Stimulated activated CD4-positive, alpha-beta T cell treated with anti-CD3 and anti-CD28 coated beads, TNF-alpha, amount 100 ng/mL, for 24 hours (primary cell): ENCODE measurements around the gene RNPS1.
"Not testable (repeated sequence)": the region's sequence is repeated elsewhere in the genome, so short reads cannot be mapped to it uniquely, and the experiment has no call there.

Source experiments
- DNase-seq, 3 experiments: peaks; one replicate each; pipeline ENCODE4 v3.0.0-alpha.2; 2020; ENCODE audit warnings: low read depth in 3 of 3

RNPS1 gene

DNA sequence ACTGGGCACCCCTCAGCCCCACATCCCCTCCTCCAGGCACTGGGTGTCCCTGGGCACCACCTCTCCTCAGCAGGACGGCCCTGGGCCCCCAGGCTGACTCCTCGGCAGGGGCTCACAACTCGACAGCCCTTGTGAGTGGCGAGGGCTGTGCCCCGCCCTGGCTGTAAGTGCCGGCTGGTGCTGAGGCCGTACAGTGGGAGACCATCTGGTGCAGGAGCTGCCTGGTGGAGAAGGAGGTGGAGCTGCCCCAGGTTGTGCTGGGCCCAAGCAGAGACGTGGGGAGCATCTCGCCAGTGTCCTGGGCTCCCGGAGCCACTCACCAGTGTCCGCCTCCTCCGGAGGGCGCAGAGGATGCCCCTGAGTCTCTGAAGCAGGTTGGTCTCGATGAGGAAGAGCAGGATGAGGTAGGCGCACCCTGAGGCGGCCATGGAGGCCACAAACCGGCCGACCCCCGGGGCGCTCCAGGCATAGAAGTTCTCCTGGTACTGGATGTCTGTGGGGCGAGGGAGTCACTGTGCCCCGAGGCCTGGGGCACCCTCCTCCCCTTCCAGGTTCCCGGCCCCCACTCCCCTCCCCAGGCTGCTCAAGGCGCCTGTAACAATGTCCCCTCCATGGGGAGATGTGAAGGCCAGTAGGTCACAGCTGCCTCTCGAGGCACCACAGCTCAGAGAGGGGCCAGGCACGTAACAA, 15.1 kb upstream of the RNPS1 start:
- DNase-seq, result no peak

GRCh38 chr16:2282262-2282661, 14.3 kb upstream of the RNPS1 start:
- DNase-seq, result no peak

GRCh38 chr16:2280981-2281542, 13.1 kb upstream of the RNPS1 start:
- DNase-seq, result no peak

DNA sequence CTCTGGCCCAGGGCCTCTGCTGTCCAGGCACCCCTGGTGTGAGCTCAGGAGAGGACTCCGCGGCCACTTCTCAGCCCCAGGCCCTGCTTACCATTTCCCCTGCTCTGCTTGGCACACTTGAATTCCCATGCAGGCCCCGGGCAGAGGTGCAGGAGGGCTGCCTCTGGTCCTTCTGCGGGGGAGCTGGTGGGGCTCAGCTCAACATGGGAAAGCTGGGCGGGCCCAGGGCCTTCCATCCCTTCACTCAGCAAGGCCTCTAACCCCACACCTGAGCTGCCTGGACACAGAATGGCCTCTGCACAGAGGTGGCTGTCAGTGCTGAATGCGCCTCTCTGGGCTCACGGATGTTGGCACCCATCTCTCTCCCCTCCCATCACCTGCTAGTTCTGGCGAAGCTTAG, 12.5 kb upstream of the RNPS1 start:
- DNase-seq, result no peak

GRCh38 chr16:2278956-2279800, 11.3 kb upstream of the RNPS1 start:
- no peak for DNase-seq

- no peak for DNase-seq
These were observed 10.3 kb upstream of the RNPS1 start for GRCh38 chr16:2278272-2278608.

- DNase-seq, result no peak
These were observed 9.7 kb upstream of the RNPS1 start for GRCh38 chr16:2277466-2278271.

- DNase-seq, result no peak
These were observed 8.7 kb upstream of the RNPS1 start for GRCh38 chr16:2276368-2277195.

DNA sequence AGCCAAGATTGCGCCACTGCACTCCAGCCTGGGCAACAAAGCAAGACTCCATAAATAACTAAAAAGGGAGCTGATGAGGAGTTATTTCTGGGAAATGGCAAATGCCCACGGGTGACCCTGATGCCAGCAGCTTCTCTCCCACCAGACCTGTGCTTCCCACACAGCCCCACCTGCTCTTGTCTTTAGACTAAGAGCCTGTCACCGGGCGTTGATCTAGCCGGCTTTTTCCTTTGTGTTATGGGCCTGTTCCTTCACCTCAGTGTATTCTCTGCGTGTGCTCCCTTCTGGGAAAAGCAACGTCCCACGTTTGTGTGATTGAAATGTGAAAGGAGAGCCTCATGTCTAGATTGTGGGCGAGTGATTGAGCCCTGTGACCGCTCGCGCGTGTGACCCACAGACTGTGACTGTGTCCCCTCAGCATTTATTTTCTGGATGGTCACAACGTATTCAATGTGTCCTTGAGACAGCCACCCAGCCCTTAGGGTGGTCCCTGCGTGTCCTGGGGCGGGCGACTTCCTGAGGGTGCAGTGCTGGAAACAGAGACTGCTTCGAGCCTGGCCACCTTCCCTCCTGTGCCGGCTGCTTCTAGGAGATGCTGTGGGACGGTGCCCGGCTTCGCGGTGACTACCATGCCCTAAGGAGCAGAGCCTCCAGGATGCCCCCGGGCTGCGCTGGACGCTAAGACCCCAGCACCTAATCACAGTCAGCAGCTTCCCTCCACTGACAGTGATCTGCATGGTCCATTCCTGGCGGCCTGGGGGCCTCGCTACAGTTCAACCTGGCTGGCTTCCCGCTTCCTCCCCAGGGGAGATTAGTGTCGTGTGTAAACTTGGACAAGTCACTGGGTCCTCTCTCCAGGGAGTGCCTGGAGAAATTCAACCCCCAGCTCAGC, 7.8 kb upstream of the RNPS1 start:
- DNase-seq, result no peak

DNA sequence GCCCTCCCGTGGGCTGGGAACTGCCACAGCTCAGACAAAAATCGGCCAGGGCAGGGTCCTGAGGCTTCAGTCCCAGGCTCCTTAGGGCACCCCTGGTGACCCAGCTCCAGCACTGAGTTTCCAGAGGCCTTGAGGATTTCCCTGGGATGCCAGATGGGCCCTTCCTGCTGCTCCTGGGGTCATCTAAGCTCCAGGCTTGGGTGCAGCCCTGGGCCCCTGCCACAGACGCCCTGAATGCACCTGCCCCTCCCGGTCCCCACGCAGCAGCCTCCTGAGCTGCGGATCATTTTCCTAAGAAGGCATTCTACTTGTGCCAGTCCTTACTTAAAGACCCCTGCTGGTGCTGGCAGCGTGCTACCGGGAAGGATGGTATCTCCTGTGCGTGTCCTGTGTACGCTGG, 6.0 kb upstream of the RNPS1 start:
- DNase-seq, result no peak

GRCh38 chr16:2273484-2273883, 5.6 kb upstream of the RNPS1 start:
- no peak for DNase-seq

DNA sequence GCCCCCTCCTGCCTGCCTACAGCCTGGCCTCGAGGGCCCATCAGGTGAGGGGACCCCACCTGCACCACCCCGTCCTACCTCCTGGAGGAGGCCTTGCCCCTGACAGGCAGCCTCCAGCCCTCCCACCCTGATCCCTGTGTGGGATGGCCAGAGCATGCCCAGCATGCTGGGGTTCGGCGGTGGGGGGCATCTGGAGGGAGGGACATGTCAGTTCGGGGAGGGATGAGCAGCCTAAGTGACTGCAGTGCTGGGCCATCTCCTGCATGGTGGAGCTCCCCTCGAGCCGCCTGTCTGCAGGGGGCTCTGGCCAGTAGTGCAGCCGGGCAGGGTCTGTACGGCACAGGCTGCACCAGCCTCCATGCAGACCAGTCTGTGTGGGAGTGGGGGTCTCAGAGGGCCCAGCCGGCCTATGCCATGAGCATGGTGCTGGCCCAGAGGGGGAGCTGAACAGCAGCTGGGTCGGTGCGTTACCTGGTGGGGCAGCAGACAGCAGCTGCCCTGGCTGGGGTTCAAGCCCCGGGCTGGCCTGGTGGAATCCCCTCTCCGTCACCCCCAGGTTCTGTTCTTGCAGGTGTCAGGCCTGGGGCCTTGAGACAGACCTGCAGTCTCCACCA, 4.0 kb upstream of the RNPS1 start:
- DNase-seq, result no peak

- no peak for DNase-seq
These were observed 2.9 kb upstream of the RNPS1 start for GRCh38 chr16:2270588-2271470.

GRCh38 chr16:2270070-2270462, 2.1 kb upstream of the RNPS1 start:
- DNase-seq, result no peak

DNA sequence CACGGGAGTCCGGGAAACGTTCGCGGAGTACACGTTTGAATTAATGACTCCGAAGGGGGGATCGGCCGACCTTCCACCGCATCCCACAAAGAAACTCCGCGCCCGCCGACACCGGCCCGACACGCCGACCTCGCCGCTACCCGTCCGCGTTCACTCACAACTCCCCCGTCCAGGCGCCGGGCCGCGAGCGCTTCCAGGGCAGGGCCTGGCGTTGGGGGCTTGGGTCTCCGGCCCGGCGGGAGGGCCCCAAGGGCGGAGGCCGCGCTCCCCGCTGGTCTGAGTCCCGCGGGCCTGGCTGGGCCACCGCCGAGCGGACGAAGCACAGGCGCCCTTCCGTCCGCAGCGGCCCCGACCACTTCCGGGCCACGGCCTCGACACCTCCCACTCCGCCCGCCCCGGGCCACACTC, 417 bp downstream of the RNPS1 start:
- DNase-seq, result not testable (repeated sequence)

GRCh38 chr16:2266887-2267286, 1.0 kb downstream of the RNPS1 start:
- not testable (repeated sequence) for DNase-seq

DNA sequence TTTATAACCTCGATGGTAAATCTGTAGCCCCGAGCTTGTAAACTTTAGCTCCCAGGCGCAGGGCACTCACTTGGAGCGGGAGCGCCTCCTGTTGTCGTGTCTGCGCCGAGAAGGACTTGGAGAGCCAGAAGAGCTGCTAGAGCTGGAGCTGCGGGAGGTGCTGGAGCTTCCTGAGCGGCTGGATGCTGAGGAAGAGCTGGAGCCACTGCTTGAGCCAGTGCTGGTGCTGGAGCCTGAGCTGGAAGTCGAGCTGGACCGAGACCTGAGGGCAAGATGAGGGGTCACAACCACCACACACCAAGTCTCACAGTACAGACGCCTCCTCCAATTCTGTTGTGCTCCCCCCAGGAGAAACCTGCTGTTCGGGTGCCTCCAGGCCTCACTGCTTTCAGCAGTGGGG, 4.9 kb downstream of the RNPS1 start:
- DNase-seq, result not testable (repeated sequence)

GRCh38 chr16:2260250-2260649, 7.7 kb downstream of the RNPS1 start:
- DNase-seq, result no peak

- DNase-seq, result not testable (repeated sequence)
These were observed 9.4 kb downstream of the RNPS1 start for GRCh38 chr16:2258530-2258929.
